Testis (tissue), 3 donors: ENCODE results near the gene DUSP2. TPM values are rescaled to one million over a fixed set of nuclear protein-coding genes. Genes with fewer than 3 reads are reported as not detected.

Experiments used
- DNase-seq: peaks from one replicate; pipeline ENCODE4 v3.0.0-alpha.2; 2019
- H3K27ac ChIP-seq, 2 donors: fragments of 200-600 bp; sonication (generic); one replicate each; pipeline ENCODE4 v1.5.1; 2019
- H3K27me3 ChIP-seq: fragments of 200-600 bp; sonication (generic); one replicate; pipeline ENCODE4 v1.5.1; 2019
- H3K36me3 ChIP-seq: fragments of 200-600 bp; sonication (generic); one replicate; pipeline ENCODE4 v1.5.1; 2017; ENCODE audit warnings: low read depth; ENCODE audit errors: missing control alignments
- H3K4me1 ChIP-seq: fragments of 200-600 bp; sonication (generic); one replicate; pipeline ENCODE4 v1.5.1; 2019
- H3K4me3 ChIP-seq, 2 donors: fragments of 200-600 bp; sonication (generic); one replicate each; pipeline ENCODE4 v1.5.1; 2017 to 2019
- H3K9me3 ChIP-seq: fragments of 200-600 bp; sonication (generic); one replicate; pipeline ENCODE4 v1.5.1; 2017
- POLR2A ChIP-seq: fragments of 450-650 bp; IDR thresholded peaks from one replicate; pipeline ENCODE4 v1.6.1; 2017; ENCODE audit warnings: antibody characterized with exemption, mild to moderate bottlenecking, moderate library complexity
- WGBS, 2 donors: methylation state at CpG; one replicate each; pipeline ENCODE4 v1.1.5; 2018; 5-methylcytosine and 5-hydroxymethylcytosine counted together
- intact Hi-C: fragments of 100-400 bp; cut with DNase I; formaldehyde crosslinking; loops from one replicate; pipeline ENCODE4 v1.15.1; 2023; ENCODE audit warnings: low total_unique reads
- polyA plus RNA-seq: library from polyadenylated mRNA; stranded (reverse); fragments of 350-450 nt; fragmentation: Illumina TruSeq; extraction: RNeasy Lipid Tissue Mini Kit (QIAGEN cat#74804); gene quantifications from one replicate; pipeline ENCODE4 v1.2.3, GENCODE V29; 2014; ENCODE audit warnings: low read depth, low replicate concordance; ENCODE audit not compliant: insufficient read depth
- total RNA-seq, 2 donors: library from RNA; depleted of rRNA; stranded (reverse); fragments of >200 nt; gene quantifications; one replicate each; pipeline ENCODE4 v1.2.3, GENCODE V29; 2016
- TF ChIP-seq, protein P1 (sequence below), 3 experiments: fragments of 450-650 bp in 2 of 3; fragments of 200-600 bp in 1 of 3; sonication (generic) in 1 of 3; IDR thresholded peaks; one replicate each; pipeline ENCODE4 v1.5.1; 2016 to 2019; ENCODE audit warnings: antibody characterized with exemption in 3 of 3, mild to moderate bottlenecking in 2 of 3, moderate library complexity in 1 of 3

Gene DUSP2
- total and polyA plus RNA-seq, 3 donors from 2014 or later: 5.7 to 16.5 (median 6.3) TPM

DNA sequence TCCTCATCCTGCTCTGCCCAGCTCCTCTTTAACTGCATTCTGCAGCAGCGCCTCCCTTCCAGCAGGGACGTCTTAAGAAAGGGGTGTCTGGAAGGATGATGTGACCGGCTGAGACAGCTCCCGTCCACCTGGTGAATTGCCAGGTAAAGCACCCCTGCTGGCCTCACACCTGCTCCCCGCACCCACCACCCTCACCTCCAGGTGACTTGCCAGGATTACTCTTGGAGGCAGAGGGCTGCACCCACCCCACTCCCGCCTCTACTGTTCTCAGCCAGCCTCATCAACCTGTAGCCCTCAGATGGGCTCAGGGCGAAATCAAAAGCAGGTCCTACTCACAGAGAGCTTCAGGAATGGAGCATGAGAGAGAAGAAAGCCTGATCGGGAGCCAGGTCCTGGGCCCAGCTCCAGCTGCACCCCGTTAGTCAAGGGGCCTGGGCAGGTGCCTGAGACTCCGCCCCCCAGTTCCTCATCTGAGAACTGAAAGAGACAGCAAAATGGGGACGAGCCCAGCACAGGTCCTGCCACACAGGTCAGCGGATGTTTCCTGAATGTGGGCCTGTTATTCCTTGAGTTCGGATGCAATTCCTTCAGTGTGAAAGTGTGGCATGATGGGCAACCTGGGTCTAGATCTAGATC is 34.5 kb downstream of the DUSP2 start:
- 89 to 94% methylated on average over 12 to 13 of the region's 13 CpGs for WGBS, 2 donors
- Histone ChIP-seq H3K36me3 (no peaks in the 10 kb centered on the region), H3K27ac (no peak overlapping the region), H3K9me3 (no peaks in the 10 kb centered on the region), H3K27me3 (no peaks in the 10 kb centered on the region), H3K4me3 (no peak overlapping the region), H3K4me1 (peaks cover 24% of the 10 kb centered on the region)
- intact Hi-C loops: no loop called here
- no peak for DNase-seq
- no peak for TF ChIP-seq POLR2A
- TF ChIP-seq, protein P1, sequence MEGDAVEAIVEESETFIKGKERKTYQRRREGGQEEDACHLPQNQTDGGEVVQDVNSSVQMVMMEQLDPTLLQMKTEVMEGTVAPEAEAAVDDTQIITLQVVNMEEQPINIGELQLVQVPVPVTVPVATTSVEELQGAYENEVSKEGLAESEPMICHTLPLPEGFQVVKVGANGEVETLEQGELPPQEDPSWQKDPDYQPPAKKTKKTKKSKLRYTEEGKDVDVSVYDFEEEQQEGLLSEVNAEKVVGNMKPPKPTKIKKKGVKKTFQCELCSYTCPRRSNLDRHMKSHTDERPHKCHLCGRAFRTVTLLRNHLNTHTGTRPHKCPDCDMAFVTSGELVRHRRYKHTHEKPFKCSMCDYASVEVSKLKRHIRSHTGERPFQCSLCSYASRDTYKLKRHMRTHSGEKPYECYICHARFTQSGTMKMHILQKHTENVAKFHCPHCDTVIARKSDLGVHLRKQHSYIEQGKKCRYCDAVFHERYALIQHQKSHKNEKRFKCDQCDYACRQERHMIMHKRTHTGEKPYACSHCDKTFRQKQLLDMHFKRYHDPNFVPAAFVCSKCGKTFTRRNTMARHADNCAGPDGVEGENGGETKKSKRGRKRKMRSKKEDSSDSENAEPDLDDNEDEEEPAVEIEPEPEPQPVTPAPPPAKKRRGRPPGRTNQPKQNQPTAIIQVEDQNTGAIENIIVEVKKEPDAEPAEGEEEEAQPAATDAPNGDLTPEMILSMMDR (IDR thresholded peaks at IDR 0.05): no peak

DNA sequence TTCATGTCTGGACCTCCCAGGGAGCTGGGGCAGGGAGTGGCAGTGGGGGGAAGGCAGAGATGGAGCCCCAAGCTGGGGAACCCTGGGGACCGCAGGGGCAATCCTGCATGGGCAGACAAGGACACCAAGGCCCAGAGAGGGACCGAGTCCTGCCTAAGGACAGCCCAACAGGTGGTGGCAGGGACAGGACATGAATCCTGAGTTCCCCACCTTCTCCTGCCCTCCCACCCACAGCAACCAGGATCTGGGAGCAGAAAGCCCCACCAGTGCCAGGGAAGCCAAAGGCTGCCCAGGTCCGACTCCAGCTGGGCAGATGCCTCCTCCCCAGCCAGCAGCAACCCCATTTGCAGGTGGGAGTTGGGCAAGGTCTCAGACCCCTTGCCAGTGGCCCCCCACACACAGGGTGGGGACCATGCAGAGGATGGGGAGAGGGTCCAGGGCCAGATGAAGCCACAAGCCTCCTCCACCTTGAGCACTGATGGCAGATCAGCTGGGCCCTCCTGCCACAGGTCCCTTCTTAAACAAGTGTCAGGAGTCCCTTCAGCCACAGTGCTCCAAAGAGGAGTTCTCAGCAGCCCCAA is 35.2 kb downstream of the DUSP2 start:
- no peak for DNase-seq

DNA sequence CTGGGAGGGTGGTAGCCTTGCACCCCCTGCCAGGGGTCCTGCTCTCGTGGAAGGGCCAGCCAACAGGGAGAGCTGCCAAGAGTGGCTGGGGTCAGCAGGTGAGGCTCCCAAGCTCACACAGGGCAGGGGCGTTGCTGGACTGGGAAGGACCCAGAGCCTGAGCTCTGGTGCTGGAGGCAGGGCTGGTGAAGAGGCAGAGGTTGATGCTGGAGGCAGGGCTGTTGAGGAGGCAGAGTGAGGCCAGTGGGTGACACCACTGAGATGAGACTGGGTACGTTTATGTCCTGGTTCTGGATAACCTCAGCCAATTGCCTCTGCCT is 35.9 kb downstream of the DUSP2 start:
- Histone ChIP-seq H3K27ac (peak overlapping the region in 1 of 2 donors; percentile 44), H3K4me3 (no peak overlapping the region), H3K27me3 (no peaks in the 10 kb centered on the region), H3K9me3 (no peaks in the 10 kb centered on the region), H3K36me3 (no peaks in the 10 kb centered on the region), H3K4me1 (peaks cover 20% of the 10 kb centered on the region)
- intact Hi-C loops: no loop called here
- 45 to 64% methylated on average over 3 of the region's 3 CpGs for WGBS, 2 donors
- no peak for DNase-seq
- TF ChIP-seq, protein P1 (IDR thresholded peaks at IDR 0.05): no peak
- no peak for TF ChIP-seq POLR2A

More for the DNA sequence above, 35.2 kb downstream of the DUSP2 start:
- H3K4me3 ChIP-seq: no peak overlapping the region
- WGBS, 2 donors: 81 to 98% methylated on average over 2 to 3 of the region's 3 CpGs
- no peaks in the 10 kb centered on the region for H3K27me3 ChIP-seq
- intact Hi-C loops: no loop called here
- H3K27ac ChIP-seq: peak overlapping the region in 1 of 2 donors; percentile 44
- peaks cover 24% of the 10 kb centered on the region for H3K4me1 ChIP-seq
- no peak for TF ChIP-seq POLR2A
- TF ChIP-seq, protein P1 (IDR thresholded peaks at IDR 0.05): no peak
- no peaks in the 10 kb centered on the region for H3K9me3 ChIP-seq
- H3K36me3 ChIP-seq: no peaks in the 10 kb centered on the region

DNA sequence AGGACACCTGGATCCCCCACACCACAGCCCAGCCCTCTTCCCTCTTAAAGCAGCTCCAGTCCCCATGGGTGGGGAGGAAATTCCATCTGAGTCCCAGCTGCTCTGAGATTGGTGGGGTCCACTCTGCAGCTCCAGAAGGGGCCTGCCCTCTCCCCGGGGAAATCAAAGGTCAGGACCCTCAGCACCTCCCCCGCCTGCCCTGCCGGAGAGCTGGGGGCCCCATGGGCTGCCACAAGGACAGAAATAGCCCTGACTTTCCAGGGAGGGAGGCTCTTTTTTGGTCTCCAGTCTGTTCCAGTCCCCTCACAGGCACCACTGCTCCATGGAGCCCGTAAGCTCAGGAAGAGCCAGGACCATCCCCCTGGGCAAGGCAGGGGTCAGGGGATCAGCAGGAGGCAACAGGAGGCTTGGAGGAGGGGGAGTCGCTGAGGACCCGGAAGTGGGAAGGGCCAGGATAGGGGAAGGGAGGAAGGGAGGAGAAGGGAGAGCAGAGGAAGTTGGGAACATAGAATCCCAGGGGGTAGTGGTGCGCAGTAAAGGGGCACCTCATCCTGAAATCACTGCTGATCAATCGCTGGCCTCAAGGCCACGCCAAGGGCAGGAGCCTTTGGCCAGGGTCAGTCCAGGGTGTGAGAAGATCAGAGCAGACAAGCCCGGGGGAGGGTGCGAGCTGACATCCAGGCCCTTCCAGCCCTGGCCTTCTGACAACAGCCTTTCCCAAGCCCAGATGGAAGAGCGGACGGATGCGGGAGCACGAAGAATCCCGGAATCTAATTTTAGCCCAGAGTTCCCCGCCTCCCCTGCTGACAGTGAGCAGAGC is 36.5 kb downstream of the DUSP2 start:
- intact Hi-C loops: no loop called here
- H3K27ac ChIP-seq: peak overlapping the region in 1 of 2 donors; percentile 44
- 33 to 59% methylated on average over 11 to 17 of the region's 17 CpGs for WGBS, 2 donors
- no peaks in the 10 kb centered on the region for H3K27me3 ChIP-seq
- TF ChIP-seq, protein P1 (IDR thresholded peaks at IDR 0.05): no peak
- no peak for TF ChIP-seq POLR2A
- H3K36me3 ChIP-seq: no peaks in the 10 kb centered on the region
- peaks cover 18% of the 10 kb centered on the region for H3K4me1 ChIP-seq
- H3K4me3 ChIP-seq: no peak overlapping the region
- H3K9me3 ChIP-seq: no peaks in the 10 kb centered on the region
- DNase-seq: peak; percentile 60
